A204.1 (cell line): Measurements from ENCODE around the gene FNBP1L.

Source experiments
- FAIRE-seq: peaks from 2 replicates; lab custom pipeline; 2012; peaks lifted over from hg19 to GRCh38; lab: Jason Lieb, UNC

The FNBP1L gene

GRCh38 chr1:93593854-93594602 lies 146.1 kb downstream of the FNBP1L start:
- no peak for FAIRE-seq

GRCh38 chr1:93594603-93594880 lies 146.6 kb downstream of the FNBP1L start:
- FAIRE-seq: no peak

GRCh38 chr1:93595266-93595665 lies 147.3 kb downstream of the FNBP1L start:
- no peak for FAIRE-seq

- no peak for FAIRE-seq
Observed at GRCh38 chr1:93595743-93596142, 147.8 kb downstream of the FNBP1L start.

- no peak for FAIRE-seq
Observed at GRCh38 chr1:93596329-93597089, 148.6 kb downstream of the FNBP1L start.

GRCh38 chr1:93597709-93598108 lies 149.8 kb downstream of the FNBP1L start:
- no peak for FAIRE-seq

- FAIRE-seq: no peak
Observed at GRCh38 chr1:93598396-93598795, 150.5 kb downstream of the FNBP1L start.

GRCh38 chr1:93598861-93599439 lies 151.0 kb downstream of the FNBP1L start:
- no peak for FAIRE-seq

GRCh38 chr1:93599479-93599878 lies 151.6 kb downstream of the FNBP1L start:
- no peak for FAIRE-seq

- no peak for FAIRE-seq
Observed at GRCh38 chr1:93600663-93601062, 152.7 kb downstream of the FNBP1L start.

- FAIRE-seq: no peak
Observed at GRCh38 chr1:93601686-93602085, 153.8 kb downstream of the FNBP1L start.

- FAIRE-seq: no peak
Observed at GRCh38 chr1:93602101-93602500, 154.2 kb downstream of the FNBP1L start.

GRCh38 chr1:93603106-93603505 lies 155.2 kb downstream of the FNBP1L start:
- no peak for FAIRE-seq

GRCh38 chr1:93603601-93604000 lies 155.7 kb downstream of the FNBP1L start:
- FAIRE-seq: no peak
